ENCODE results near the gene DNAH14.
"Not testable (repeated sequence)": the region's sequence is repeated elsewhere in the genome, so short reads cannot be mapped to it uniquely, and the experiment has no call there.

DNAH14 gene

GRCh38 chr1:225254676-225255075 is 325.2 kb downstream of the DNAH14 start:
- no peak for DNase-seq (ENCODE audit: low read depth in 2 of 2)

GRCh38 chr1:225257081-225257480 is 327.6 kb downstream of the DNAH14 start:
- DNase-seq (ENCODE audit: low read depth in 2 of 2) = no peak

GRCh38 chr1:225258811-225259210 is 329.3 kb downstream of the DNAH14 start:
- DNase-seq (ENCODE audit: low read depth in 2 of 2) = no peak

GRCh38 chr1:225259542-225259941 is 330.1 kb downstream of the DNAH14 start:
- DNase-seq (ENCODE audit: low read depth in 2 of 2) = no peak

- no peak for DNase-seq (ENCODE audit: low read depth in 2 of 2)
These were observed 330.8 kb downstream of the DNAH14 start for GRCh38 chr1:225260319-225260718.

- no peak for DNase-seq (ENCODE audit: low read depth in 2 of 2)
These were observed 348.0 kb downstream of the DNAH14 start for GRCh38 chr1:225277445-225277844.

- DNase-seq (ENCODE audit: low read depth in 2 of 2) = no peak
These were observed 351.1 kb downstream of the DNAH14 start for GRCh38 chr1:225280563-225280962.

- DNase-seq (ENCODE audit: low read depth in 2 of 2) = no peak
These were observed 360.8 kb downstream of the DNAH14 start for GRCh38 chr1:225290244-225290643.

- DNase-seq (ENCODE audit: low read depth in 2 of 2) = no peak
These were observed 370.1 kb downstream of the DNAH14 start for GRCh38 chr1:225299624-225300023.

- no peak for DNase-seq (ENCODE audit: low read depth in 2 of 2)
These were observed 370.9 kb downstream of the DNAH14 start for GRCh38 chr1:225300381-225300780.

- no peak for DNase-seq (ENCODE audit: low read depth in 2 of 2)
These were observed 375.5 kb downstream of the DNAH14 start for GRCh38 chr1:225304996-225305395.

- not testable (repeated sequence) for DNase-seq (ENCODE audit: low read depth in 2 of 2)
These were observed 381.1 kb downstream of the DNAH14 start for GRCh38 chr1:225310544-225310943.

- DNase-seq (ENCODE audit: low read depth in 2 of 2) = no peak
These were observed 389.5 kb downstream of the DNAH14 start for GRCh38 chr1:225318706-225319575.

GRCh38 chr1:225319871-225320270 is 390.4 kb downstream of the DNAH14 start:
- no peak for DNase-seq (ENCODE audit: low read depth in 2 of 2)

GRCh38 chr1:225321784-225322183 is 392.3 kb downstream of the DNAH14 start:
- DNase-seq (ENCODE audit: low read depth in 2 of 2) = no peak

- DNase-seq (ENCODE audit: low read depth in 2 of 2) = no peak
These were observed 399.6 kb downstream of the DNAH14 start for GRCh38 chr1:225329041-225329440.

- DNase-seq (ENCODE audit: low read depth in 2 of 2) = not testable (repeated sequence)
These were observed 400.5 kb downstream of the DNAH14 start for GRCh38 chr1:225329996-225330395.

GRCh38 chr1:225332686-225333085 is 403.2 kb downstream of the DNAH14 start:
- no peak for DNase-seq (ENCODE audit: low read depth in 2 of 2)

GRCh38 chr1:225335098-225335778 is 405.8 kb downstream of the DNAH14 start:
- DNase-seq (ENCODE audit: low read depth in 2 of 2) = not testable (repeated sequence)

GRCh38 chr1:225338545-225338944 is 409.1 kb downstream of the DNAH14 start:
- DNase-seq (ENCODE audit: low read depth in 2 of 2) = no peak

- no peak for DNase-seq (ENCODE audit: low read depth in 2 of 2)
These were observed 412.2 kb downstream of the DNAH14 start for GRCh38 chr1:225341642-225342041.

GRCh38 chr1:225342695-225343094 is 413.2 kb downstream of the DNAH14 start:
- DNase-seq (ENCODE audit: low read depth in 2 of 2) = no peak

- DNase-seq (ENCODE audit: low read depth in 2 of 2) = no peak
These were observed 414.1 kb downstream of the DNAH14 start for GRCh38 chr1:225343618-225344017.
